Keratinocyte (primary cell): ENCODE results near the gene GPSM1.

Experiments used
- CTCF ChIP-seq, 3 experiments: IDR thresholded peaks in 1 of 3; conservative IDR thresholded peaks in 1 of 3; optimal IDR thresholded peaks in 1 of 3; 2 replicates in 2 of 3; 3 replicates in 1 of 3; pipeline versions ENCODE3 to v1.5.1; 2011; ENCODE audit warnings: low read length in 3 of 3, mild to moderate bottlenecking in 3 of 3, moderate library complexity in 2 of 3, control low read depth in 1 of 3, inconsistent platforms in 1 of 3; ENCODE audit not compliant: insufficient read depth in 2 of 3; ENCODE audit errors: extremely low read depth in 1 of 3
- EZH2 ChIP-seq: IDR thresholded peaks from one replicate; pipeline ENCODE4 v1.6.1; 2012; ENCODE audit warnings: inconsistent platforms, mild to moderate bottlenecking, low read length, moderate library complexity

- TF ChIP-seq CTCF (optimal IDR thresholded peaks at IDR 0.05 in 1 of 3, IDR thresholded peaks at IDR 0.05 in 1 of 3, conservative IDR thresholded peaks at IDR 0.05 in 1 of 3; ENCODE audit: extremely low read depth in 1 of 3, insufficient read depth in 2 of 3, low read length in 3 of 3) (no peak), EZH2 (no peak)
Measured at GRCh38 chr9:136403915-136404800, 76.8 kb downstream of the GPSM1 start.
